ENCODE data around the gene MYNN.
A peak's percentile ranks its signal among the peaks of the same experiment; 100 is the strongest.

The MYNN gene

DNA sequence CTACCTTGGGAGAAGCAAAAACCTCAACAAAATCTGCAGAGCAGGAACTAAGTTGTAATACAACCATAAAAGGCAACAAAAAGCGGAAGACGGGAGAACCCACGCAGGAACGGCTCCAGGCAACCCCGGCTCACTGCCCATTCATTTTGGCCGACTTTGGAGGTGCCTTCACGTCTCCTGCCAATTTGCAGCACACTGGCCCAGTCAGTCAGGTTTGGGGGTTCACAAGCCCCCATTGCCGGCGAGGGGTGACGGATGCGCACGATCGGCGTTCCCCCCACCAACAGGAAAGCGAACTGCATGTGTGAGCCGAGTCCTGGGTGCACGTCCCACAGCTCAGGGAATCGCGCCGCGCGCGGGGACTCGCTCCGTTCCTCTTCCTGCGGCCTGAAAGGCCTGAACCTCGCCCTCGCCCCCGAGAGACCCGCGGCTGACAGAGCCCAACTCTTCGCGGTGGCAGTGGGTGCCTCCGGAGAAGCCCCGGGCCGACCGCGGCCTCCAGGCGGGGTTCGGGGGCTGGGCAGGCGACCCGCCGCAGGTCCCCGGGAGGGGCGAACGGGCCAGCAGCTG, 8.8 kb upstream of the MYNN start (continued):
- TF ChIP-seq ZNF274 (IDR thresholded peaks at IDR 0.05; ENCODE audit: low read length): no peak
- TF ChIP-seq ZNF274 (tag by site-specific recombination; IDR thresholded peaks at IDR 0.05; ENCODE audit: borderline replicate concordance): no peak
- TF ChIP-seq ZNF549 (tag by site-specific recombination; IDR thresholded peaks at IDR 0.05): no peak
- no peak for TF ChIP-seq SP3 (tag by site-specific recombination; IDR thresholded peaks at IDR 0.05)
- TF ChIP-seq, protein P1, sequence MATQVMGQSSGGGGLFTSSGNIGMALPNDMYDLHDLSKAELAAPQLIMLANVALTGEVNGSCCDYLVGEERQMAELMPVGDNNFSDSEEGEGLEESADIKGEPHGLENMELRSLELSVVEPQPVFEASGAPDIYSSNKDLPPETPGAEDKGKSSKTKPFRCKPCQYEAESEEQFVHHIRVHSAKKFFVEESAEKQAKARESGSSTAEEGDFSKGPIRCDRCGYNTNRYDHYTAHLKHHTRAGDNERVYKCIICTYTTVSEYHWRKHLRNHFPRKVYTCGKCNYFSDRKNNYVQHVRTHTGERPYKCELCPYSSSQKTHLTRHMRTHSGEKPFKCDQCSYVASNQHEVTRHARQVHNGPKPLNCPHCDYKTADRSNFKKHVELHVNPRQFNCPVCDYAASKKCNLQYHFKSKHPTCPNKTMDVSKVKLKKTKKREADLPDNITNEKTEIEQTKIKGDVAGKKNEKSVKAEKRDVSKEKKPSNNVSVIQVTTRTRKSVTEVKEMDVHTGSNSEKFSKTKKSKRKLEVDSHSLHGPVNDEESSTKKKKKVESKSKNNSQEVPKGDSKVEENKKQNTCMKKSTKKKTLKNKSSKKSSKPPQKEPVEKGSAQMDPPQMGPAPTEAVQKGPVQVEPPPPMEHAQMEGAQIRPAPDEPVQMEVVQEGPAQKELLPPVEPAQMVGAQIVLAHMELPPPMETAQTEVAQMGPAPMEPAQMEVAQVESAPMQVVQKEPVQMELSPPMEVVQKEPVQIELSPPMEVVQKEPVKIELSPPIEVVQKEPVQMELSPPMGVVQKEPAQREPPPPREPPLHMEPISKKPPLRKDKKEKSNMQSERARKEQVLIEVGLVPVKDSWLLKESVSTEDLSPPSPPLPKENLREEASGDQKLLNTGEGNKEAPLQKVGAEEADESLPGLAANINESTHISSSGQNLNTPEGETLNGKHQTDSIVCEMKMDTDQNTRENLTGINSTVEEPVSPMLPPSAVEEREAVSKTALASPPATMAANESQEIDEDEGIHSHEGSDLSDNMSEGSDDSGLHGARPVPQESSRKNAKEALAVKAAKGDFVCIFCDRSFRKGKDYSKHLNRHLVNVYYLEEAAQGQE (tag by site-specific recombination; IDR thresholded peaks at IDR 0.05): peak; percentile 20; the same call in 1 of the 2 replicates
- TF ChIP-seq ZNF660 (tag by site-specific recombination; IDR thresholded peaks at IDR 0.05): peak; percentile 20; the same call in 1 of the 2 replicates
- TF ChIP-seq, protein P2, sequence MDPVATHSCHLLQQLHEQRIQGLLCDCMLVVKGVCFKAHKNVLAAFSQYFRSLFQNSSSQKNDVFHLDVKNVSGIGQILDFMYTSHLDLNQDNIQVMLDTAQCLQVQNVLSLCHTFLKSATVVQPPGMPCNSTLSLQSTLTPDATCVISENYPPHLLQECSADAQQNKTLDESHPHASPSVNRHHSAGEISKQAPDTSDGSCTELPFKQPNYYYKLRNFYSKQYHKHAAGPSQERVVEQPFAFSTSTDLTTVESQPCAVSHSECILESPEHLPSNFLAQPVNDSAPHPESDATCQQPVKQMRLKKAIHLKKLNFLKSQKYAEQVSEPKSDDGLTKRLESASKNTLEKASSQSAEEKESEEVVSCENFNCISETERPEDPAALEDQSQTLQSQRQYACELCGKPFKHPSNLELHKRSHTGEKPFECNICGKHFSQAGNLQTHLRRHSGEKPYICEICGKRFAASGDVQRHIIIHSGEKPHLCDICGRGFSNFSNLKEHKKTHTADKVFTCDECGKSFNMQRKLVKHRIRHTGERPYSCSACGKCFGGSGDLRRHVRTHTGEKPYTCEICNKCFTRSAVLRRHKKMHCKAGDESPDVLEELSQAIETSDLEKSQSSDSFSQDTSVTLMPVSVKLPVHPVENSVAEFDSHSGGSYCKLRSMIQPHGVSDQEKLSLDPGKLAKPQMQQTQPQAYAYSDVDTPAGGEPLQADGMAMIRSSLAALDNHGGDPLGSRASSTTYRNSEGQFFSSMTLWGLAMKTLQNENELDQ (tag by site-specific recombination; IDR thresholded peaks at IDR 0.05; ENCODE audit: low read depth): no peak
- TF ChIP-seq ZNF677 (tag by site-specific recombination; IDR thresholded peaks at IDR 0.05): peak; percentile 100
- TF ChIP-seq TRIM28 (IDR thresholded peaks at IDR 0.05; ENCODE audit: borderline replicate concordance, low read length): no peak
- peak; percentile 73; the same call in 1 of the 2 replicates for TF ChIP-seq ZBTB7A (tag by site-specific recombination; IDR thresholded peaks at IDR 0.05; ENCODE audit: low read depth)
- peak; percentile 76 for TF ChIP-seq ZNF501 (tag by site-specific recombination; IDR thresholded peaks at IDR 0.05)
- TF ChIP-seq ZBTB20 (tag by site-specific recombination; IDR thresholded peaks at IDR 0.05): peak; percentile 93
- peak; percentile 92 for TF ChIP-seq ZNF335 (tag by site-specific recombination; conservative IDR thresholded peaks at IDR 0.05)
- TF ChIP-seq ZNF311 (tag by site-specific recombination; IDR thresholded peaks at IDR 0.05; ENCODE audit: borderline replicate concordance): no peak
- TF ChIP-seq, protein P3, sequence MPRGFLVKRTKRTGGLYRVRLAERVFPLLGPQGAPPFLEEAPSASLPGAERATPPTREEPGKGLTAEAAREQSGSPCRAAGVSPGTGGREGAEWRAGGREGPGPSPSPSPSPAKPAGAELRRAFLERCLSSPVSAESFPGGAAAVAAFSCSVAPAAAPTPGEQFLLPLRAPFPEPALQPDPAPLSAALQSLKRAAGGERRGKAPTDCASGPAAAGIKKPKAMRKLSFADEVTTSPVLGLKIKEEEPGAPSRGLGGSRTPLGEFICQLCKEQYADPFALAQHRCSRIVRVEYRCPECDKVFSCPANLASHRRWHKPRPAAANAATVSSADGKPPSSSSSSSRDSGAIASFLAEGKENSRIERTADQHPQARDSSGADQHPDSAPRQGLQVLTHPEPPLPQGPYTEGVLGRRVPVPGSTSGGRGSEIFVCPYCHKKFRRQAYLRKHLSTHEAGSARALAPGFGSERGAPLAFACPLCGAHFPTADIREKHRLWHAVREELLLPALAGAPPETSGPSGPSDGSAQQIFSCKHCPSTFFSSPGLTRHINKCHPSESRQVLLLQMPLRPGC (tag by site-specific recombination; IDR thresholded peaks at IDR 0.05): 0 out of 2 replicates have a peak, but pooled peaks have one; percentile 10
- TF ChIP-seq, protein P4, sequence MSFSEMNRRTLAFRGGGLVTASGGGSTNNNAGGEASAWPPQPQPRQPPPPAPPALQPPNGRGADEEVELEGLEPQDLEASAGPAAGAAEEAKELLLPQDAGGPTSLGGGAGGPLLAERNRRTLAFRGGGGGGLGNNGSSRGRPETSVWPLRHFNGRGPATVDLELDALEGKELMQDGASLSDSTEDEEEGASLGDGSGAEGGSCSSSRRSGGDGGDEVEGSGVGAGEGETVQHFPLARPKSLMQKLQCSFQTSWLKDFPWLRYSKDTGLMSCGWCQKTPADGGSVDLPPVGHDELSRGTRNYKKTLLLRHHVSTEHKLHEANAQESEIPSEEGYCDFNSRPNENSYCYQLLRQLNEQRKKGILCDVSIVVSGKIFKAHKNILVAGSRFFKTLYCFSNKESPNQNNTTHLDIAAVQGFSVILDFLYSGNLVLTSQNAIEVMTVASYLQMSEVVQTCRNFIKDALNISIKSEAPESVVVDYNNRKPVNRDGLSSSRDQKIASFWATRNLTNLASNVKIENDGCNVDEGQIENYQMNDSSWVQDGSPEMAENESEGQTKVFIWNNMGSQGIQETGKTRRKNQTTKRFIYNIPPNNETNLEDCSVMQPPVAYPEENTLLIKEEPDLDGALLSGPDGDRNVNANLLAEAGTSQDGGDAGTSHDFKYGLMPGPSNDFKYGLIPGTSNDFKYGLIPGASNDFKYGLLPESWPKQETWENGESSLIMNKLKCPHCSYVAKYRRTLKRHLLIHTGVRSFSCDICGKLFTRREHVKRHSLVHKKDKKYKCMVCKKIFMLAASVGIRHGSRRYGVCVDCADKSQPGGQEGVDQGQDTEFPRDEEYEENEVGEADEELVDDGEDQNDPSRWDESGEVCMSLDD (tag by site-specific recombination; IDR thresholded peaks at IDR 0.05): peak; percentile 89
- TF ChIP-seq ZFP37 (tag by site-specific recombination; IDR thresholded peaks at IDR 0.05): peak; percentile 94
- TF ChIP-seq, protein P5, sequence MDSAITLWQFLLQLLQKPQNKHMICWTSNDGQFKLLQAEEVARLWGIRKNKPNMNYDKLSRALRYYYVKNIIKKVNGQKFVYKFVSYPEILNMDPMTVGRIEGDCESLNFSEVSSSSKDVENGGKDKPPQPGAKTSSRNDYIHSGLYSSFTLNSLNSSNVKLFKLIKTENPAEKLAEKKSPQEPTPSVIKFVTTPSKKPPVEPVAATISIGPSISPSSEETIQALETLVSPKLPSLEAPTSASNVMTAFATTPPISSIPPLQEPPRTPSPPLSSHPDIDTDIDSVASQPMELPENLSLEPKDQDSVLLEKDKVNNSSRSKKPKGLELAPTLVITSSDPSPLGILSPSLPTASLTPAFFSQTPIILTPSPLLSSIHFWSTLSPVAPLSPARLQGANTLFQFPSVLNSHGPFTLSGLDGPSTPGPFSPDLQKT (IDR thresholded peaks at IDR 0.05; ENCODE audit: borderline replicate concordance, low read depth, low read length): no peak
- TF ChIP-seq ZNF2 (tag by site-specific recombination; IDR thresholded peaks at IDR 0.05): 0 out of 2 replicates have a peak, but pooled peaks have one; percentile 21
- TF ChIP-seq, protein P6, sequence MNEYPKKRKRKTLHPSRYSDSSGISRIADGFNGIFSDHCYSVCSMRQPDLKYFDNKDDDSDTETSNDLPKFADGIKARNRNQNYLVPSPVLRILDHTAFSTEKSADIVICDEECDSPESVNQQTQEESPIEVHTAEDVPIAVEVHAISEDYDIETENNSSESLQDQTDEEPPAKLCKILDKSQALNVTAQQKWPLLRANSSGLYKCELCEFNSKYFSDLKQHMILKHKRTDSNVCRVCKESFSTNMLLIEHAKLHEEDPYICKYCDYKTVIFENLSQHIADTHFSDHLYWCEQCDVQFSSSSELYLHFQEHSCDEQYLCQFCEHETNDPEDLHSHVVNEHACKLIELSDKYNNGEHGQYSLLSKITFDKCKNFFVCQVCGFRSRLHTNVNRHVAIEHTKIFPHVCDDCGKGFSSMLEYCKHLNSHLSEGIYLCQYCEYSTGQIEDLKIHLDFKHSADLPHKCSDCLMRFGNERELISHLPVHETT (tag by site-specific recombination; IDR thresholded peaks at IDR 0.05): no peak
- TF ChIP-seq ZNF175 (tag by site-specific recombination; IDR thresholded peaks at IDR 0.05): no peak
- TF ChIP-seq, protein P7, sequence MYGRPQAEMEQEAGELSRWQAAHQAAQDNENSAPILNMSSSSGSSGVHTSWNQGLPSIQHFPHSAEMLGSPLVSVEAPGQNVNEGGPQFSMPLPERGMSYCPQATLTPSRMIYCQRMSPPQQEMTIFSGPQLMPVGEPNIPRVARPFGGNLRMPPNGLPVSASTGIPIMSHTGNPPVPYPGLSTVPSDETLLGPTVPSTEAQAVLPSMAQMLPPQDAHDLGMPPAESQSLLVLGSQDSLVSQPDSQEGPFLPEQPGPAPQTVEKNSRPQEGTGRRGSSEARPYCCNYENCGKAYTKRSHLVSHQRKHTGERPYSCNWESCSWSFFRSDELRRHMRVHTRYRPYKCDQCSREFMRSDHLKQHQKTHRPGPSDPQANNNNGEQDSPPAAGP (tag by site-specific recombination; IDR thresholded peaks at IDR 0.05): peak; percentile 57; the same call in 1 of the 2 replicates
- no peak; the same call in 1 of the 2 replicates for TF ChIP-seq SP7 (tag by site-specific recombination; IDR thresholded peaks at IDR 0.05)
- no peak for TF ChIP-seq KLF9 (tag by site-specific recombination; IDR thresholded peaks at IDR 0.05; ENCODE audit: low read depth)
- no peak for TF ChIP-seq ZFP41 (tag by site-specific recombination; IDR thresholded peaks at IDR 0.05; ENCODE audit: borderline replicate concordance)
